Keratinocyte (primary cell): ENCODE results near the gene PPP4R2. TPM values are rescaled to one million over a fixed set of nuclear protein-coding genes. Genes with fewer than 3 reads are reported as not detected.

Source experiments
- DNase-seq: peaks from one replicate; pipeline ENCODE4 v3.0.0-alpha.2; 2011; ENCODE audit warnings: low read depth, missing footprints, low spot score
- FAIRE-seq: peaks from 2 replicates; lab custom pipeline; 2011; peaks lifted over from hg19 to GRCh38; lab: Jason Lieb, UNC
- H2AFZ ChIP-seq: 2 replicates; pipeline ENCODE4 v1.6.0; 2012; ENCODE audit warnings: low read length, control low read depth, inconsistent platforms; ENCODE audit not compliant: control insufficient read depth
- H3K27ac ChIP-seq: 2 replicates; pipeline ENCODE4 v1.5.1; 2011; ENCODE audit warnings: low read length; ENCODE audit not compliant: control insufficient read depth, insufficient read depth
- H3K27me3 ChIP-seq: 3 replicates; pipeline ENCODE4 v1.6.0; 2011; ENCODE audit warnings: low read length; ENCODE audit not compliant: control insufficient read depth, insufficient read depth; ENCODE audit errors: extremely low read depth
- H3K36me3 ChIP-seq, 2 experiments: 2 replicates in 1 of 2; 3 replicates in 1 of 2; pipeline ENCODE4 v1.5.1; 2011; ENCODE audit warnings: low read length in 2 of 2, mild to moderate bottlenecking in 1 of 2; ENCODE audit not compliant: control insufficient read depth in 2 of 2, insufficient read depth in 2 of 2; ENCODE audit errors: extremely low read depth in 1 of 2
- H3K4me1 ChIP-seq: 3 replicates; pipeline ENCODE4 v1.5.1; 2011; ENCODE audit warnings: low read length; ENCODE audit not compliant: control insufficient read depth, insufficient read depth; ENCODE audit errors: extremely low read depth
- H3K4me2 ChIP-seq: 3 replicates; pipeline ENCODE4 v1.6.0; 2011; ENCODE audit warnings: low read depth, low read length; ENCODE audit not compliant: control insufficient read depth, insufficient read depth; ENCODE audit errors: extremely low read depth
- H3K4me3 ChIP-seq, 3 experiments: fragments of 200-600 bp in 1 of 3; sonication (generic) in 1 of 3; 2 replicates in 2 of 3; 3 replicates in 1 of 3; pipeline ENCODE4 v1.5.1; 2011 to 2016; ENCODE audit warnings: low read length in 3 of 3, mild to moderate bottlenecking in 3 of 3, control low read depth in 2 of 3, inconsistent platforms in 1 of 3, low read depth in 1 of 3, mixed read lengths in 1 of 3, mixed run types in 1 of 3, moderate library complexity in 1 of 3; ENCODE audit not compliant: control insufficient read depth in 2 of 3, insufficient read depth in 2 of 3; ENCODE audit errors: extremely low read depth in 1 of 3
- H3K79me2 ChIP-seq: 2 replicates; pipeline ENCODE4 v1.6.0; 2012; ENCODE audit warnings: low read length; ENCODE audit not compliant: control insufficient read depth, insufficient read depth
- H3K9ac ChIP-seq: 3 replicates; pipeline ENCODE4 v1.6.0; 2011; ENCODE audit warnings: low read length; ENCODE audit not compliant: control insufficient read depth, insufficient read depth; ENCODE audit errors: extremely low read depth
- H3K9me1 ChIP-seq: 3 replicates; pipeline ENCODE4 v1.6.0; 2011; ENCODE audit warnings: low read length; ENCODE audit not compliant: control insufficient read depth, insufficient read depth; ENCODE audit errors: extremely low read depth
- H3K9me3 ChIP-seq: 2 replicates; pipeline ENCODE4 v1.5.1; 2012; ENCODE audit warnings: low read depth, low read length; ENCODE audit not compliant: control insufficient read depth
- H4K20me1 ChIP-seq: 3 replicates; pipeline ENCODE4 v1.6.0; 2011; ENCODE audit warnings: low read length; ENCODE audit not compliant: control insufficient read depth, insufficient read depth; ENCODE audit errors: extremely low read depth
- EZH2 ChIP-seq: IDR thresholded peaks from one replicate; pipeline ENCODE4 v1.6.1; 2012; ENCODE audit warnings: inconsistent platforms, mild to moderate bottlenecking, low read length, moderate library complexity
- dilution Hi-C: fragments of 300-500 bp; cut with MboI; formaldehyde crosslinking; loops from one replicate; pipeline ENCODE4 v1.7.0; 2020; ENCODE audit warnings: low sequenced_read_pairs; ENCODE audit not compliant: extremely low pct_ligation_motif_present
- polyA plus RNA-seq, 5 experiments: library from polyadenylated mRNA; depleted of rRNA in 3 of 5; stranded (reverse) in 3 of 5; stranded (forward) in 1 of 5; unstranded in 1 of 5; fragments of >200 nt; gene quantifications; 1 replicate in 1 of 5; 2 replicates in 3 of 5; 3 replicates in 1 of 5; pipeline versions ENCODE4 v1.2.1 to v1.2.3, GENCODE V29; 2011 to 2012; ENCODE audit warnings: missing spikeins in 2 of 5, low read depth in 1 of 5, low replicate concordance in 1 of 5
- TF ChIP-seq, protein P1 (sequence below), 3 experiments: IDR thresholded peaks in 1 of 3; conservative IDR thresholded peaks in 1 of 3; optimal IDR thresholded peaks in 1 of 3; 2 replicates in 2 of 3; 3 replicates in 1 of 3; pipeline versions ENCODE3 to v1.5.1; 2011; ENCODE audit warnings: low read length in 3 of 3, mild to moderate bottlenecking in 3 of 3, moderate library complexity in 2 of 3, control low read depth in 1 of 3, inconsistent platforms in 1 of 3; ENCODE audit not compliant: insufficient read depth in 2 of 3; ENCODE audit errors: extremely low read depth in 1 of 3

Gene PPP4R2
- polyA plus RNA-seq, 1 donor (not counting 4 experiments of a cell fraction or from before 2014, with no cell fraction given), result 46.6 TPM

GRCh38 chr3:73081140-73081539 is 84.5 kb downstream of the PPP4R2 start:
- no peak overlapping the region for H3K4me2 ChIP-seq
- H3K4me1 ChIP-seq, result no peaks in the 10 kb centered on the region
- H2AFZ ChIP-seq, result no peak overlapping the region
- no peak for FAIRE-seq
- dilution Hi-C loops, result no loop called here
- H3K4me3 ChIP-seq, result no peak overlapping the region
- H3K36me3 ChIP-seq, result no peaks in the 10 kb centered on the region
- H4K20me1 ChIP-seq, result no peaks in the 10 kb centered on the region
- DNase-seq, result no peak
- H3K79me2 ChIP-seq, result no peaks in the 10 kb centered on the region
- no peak overlapping the region for H3K27ac ChIP-seq
- H3K27me3 ChIP-seq, result no peaks in the 10 kb centered on the region
- H3K9me1 ChIP-seq, result no peaks in the 10 kb centered on the region
- H3K9me3 ChIP-seq, result no peaks in the 10 kb centered on the region
- no peak for TF ChIP-seq EZH2
- no peak overlapping the region for H3K9ac ChIP-seq

GRCh38 chr3:73084170-73084569 is 87.6 kb downstream of the PPP4R2 start:
- no peak overlapping the region for H3K9ac ChIP-seq
- H3K9me1 ChIP-seq, result no peaks in the 10 kb centered on the region
- no peaks in the 10 kb centered on the region for H4K20me1 ChIP-seq
- DNase-seq (no peak), FAIRE-seq (no peak)
- H3K9me3 ChIP-seq, result no peaks in the 10 kb centered on the region
- no peak overlapping the region for H3K4me3 ChIP-seq
- dilution Hi-C loops, result no loop called here
- H3K27me3 ChIP-seq, result no peaks in the 10 kb centered on the region
- no peak for TF ChIP-seq EZH2
- TF ChIP-seq, protein P1, sequence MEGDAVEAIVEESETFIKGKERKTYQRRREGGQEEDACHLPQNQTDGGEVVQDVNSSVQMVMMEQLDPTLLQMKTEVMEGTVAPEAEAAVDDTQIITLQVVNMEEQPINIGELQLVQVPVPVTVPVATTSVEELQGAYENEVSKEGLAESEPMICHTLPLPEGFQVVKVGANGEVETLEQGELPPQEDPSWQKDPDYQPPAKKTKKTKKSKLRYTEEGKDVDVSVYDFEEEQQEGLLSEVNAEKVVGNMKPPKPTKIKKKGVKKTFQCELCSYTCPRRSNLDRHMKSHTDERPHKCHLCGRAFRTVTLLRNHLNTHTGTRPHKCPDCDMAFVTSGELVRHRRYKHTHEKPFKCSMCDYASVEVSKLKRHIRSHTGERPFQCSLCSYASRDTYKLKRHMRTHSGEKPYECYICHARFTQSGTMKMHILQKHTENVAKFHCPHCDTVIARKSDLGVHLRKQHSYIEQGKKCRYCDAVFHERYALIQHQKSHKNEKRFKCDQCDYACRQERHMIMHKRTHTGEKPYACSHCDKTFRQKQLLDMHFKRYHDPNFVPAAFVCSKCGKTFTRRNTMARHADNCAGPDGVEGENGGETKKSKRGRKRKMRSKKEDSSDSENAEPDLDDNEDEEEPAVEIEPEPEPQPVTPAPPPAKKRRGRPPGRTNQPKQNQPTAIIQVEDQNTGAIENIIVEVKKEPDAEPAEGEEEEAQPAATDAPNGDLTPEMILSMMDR (optimal IDR thresholded peaks at IDR 0.05 in 1 of 3, IDR thresholded peaks at IDR 0.05 in 1 of 3, conservative IDR thresholded peaks at IDR 0.05 in 1 of 3; ENCODE audit: extremely low read depth in 1 of 3, insufficient read depth in 2 of 3, low read length in 3 of 3), result no peak
- H2AFZ ChIP-seq, result no peak overlapping the region
- H3K79me2 ChIP-seq, result no peaks in the 10 kb centered on the region
- H3K27ac ChIP-seq, result no peak overlapping the region
- no peak overlapping the region for H3K4me2 ChIP-seq
- no peaks in the 10 kb centered on the region for H3K4me1 ChIP-seq
- H3K36me3 ChIP-seq, result no peaks in the 10 kb centered on the region

- Histone ChIP-seq H3K4me1 (no peaks in the 10 kb centered on the region), H3K27me3 (no peaks in the 10 kb centered on the region), H3K4me2 (no peak overlapping the region), H4K20me1 (no peaks in the 10 kb centered on the region), H3K9me3 (no peaks in the 10 kb centered on the region), H3K9ac (no peak overlapping the region), H3K27ac (no peak overlapping the region), H3K79me2 (no peaks in the 10 kb centered on the region), H3K9me1 (no peaks in the 10 kb centered on the region), H2AFZ (no peak overlapping the region), H3K36me3 (no peaks in the 10 kb centered on the region), H3K4me3 (no peak overlapping the region)
- no peak for DNase-seq
- TF ChIP-seq EZH2, result no peak
- TF ChIP-seq, protein P1 (optimal IDR thresholded peaks at IDR 0.05 in 1 of 3, IDR thresholded peaks at IDR 0.05 in 1 of 3, conservative IDR thresholded peaks at IDR 0.05 in 1 of 3; ENCODE audit: extremely low read depth in 1 of 3, insufficient read depth in 2 of 3, low read length in 3 of 3), result peak; percentile 65 to 74 (median 66)
- FAIRE-seq, result peak; percentile 57
- dilution Hi-C loops, result no loop called here
Observed at GRCh38 chr3:73086071-73086494, 89.5 kb downstream of the PPP4R2 start.
